Measurements from ENCODE around the gene CSRNP3. TPM values are rescaled to one million over a fixed set of nuclear protein-coding genes. Genes with fewer than 3 reads are reported as not detected.

The CSRNP3 gene
- total and polyA plus RNA-seq, 11 donors: 0.87 to 10.6 (median 4.4) TPM

GRCh38 chr2:165529130-165529529 lies 59.6 kb downstream of the CSRNP3 start:
- WGBS, 4 donors: 79 to 89% (median 89%) methylated on average over 3 of the region's 3 CpGs
- no peak for TF ChIP-seq POLR2A (IDR thresholded peaks at IDR 0.05)
- no peak for TF ChIP-seq CTCF (IDR thresholded peaks at IDR 0.05)
- Histone ChIP-seq H3K27me3 (no peaks in the 10 kb centered on the region), H3K36me3 (no peaks in the 10 kb centered on the region), H3K9me3 (peaks cover 0 to 7% (median 0%) of the 10 kb centered on the region in 12 donors), H3K4me3 (no peak overlapping the region), H3K27ac (no peak overlapping the region), H3K4me1 (no peaks in the 10 kb centered on the region)
- intact Hi-C loops (cut with DNase I): no loop called here
- ATAC-seq: no peak
- no peak for DNase-seq

GRCh38 chr2:165533331-165533730 lies 63.8 kb downstream of the CSRNP3 start:
- no peak for TF ChIP-seq CTCF (IDR thresholded peaks at IDR 0.05)
- TF ChIP-seq POLR2A (IDR thresholded peaks at IDR 0.05): no peak
- intact Hi-C loops (cut with DNase I): no loop called here
- Histone ChIP-seq H3K4me3 (no peak overlapping the region), H3K27ac (no peak overlapping the region), H3K36me3 (no peaks in the 10 kb centered on the region), H3K27me3 (no peaks in the 10 kb centered on the region), H3K4me1 (no peaks in the 10 kb centered on the region), H3K9me3 (peaks cover 0 to 5% (median 0%) of the 10 kb centered on the region in 12 donors)
- ATAC-seq (no peak), DNase-seq (no peak)
- 73 to 88% (median 79%) methylated on average over 1 of the region's 1 CpG for WGBS, 4 donors

- Histone ChIP-seq H3K27me3 (no peaks in the 10 kb centered on the region), H3K4me3 (no peak overlapping the region), H3K36me3 (no peaks in the 10 kb centered on the region), H3K4me1 (no peaks in the 10 kb centered on the region), H3K27ac (no peak overlapping the region), H3K9me3 (peaks cover 0 to 5% (median 0%) of the 10 kb centered on the region in 12 donors)
- intact Hi-C loops (cut with DNase I): no loop called here
- WGBS, 4 donors: 50 to 100% (median 80%) methylated on average over 2 of the region's 2 CpGs
- no peak for DNase-seq
- no peak for ATAC-seq
- TF ChIP-seq POLR2A (IDR thresholded peaks at IDR 0.05) (no peak), CTCF (IDR thresholded peaks at IDR 0.05) (no peak)
Measured at GRCh38 chr2:165535471-165535870, 66.0 kb downstream of the CSRNP3 start.

GRCh38 chr2:165536851-165537499 lies 67.5 kb downstream of the CSRNP3 start:
- TF ChIP-seq CTCF (IDR thresholded peaks at IDR 0.05): no peak
- TF ChIP-seq POLR2A (IDR thresholded peaks at IDR 0.05): no peak
- no peak overlapping the region for H3K4me3 ChIP-seq

More at GRCh38 chr2:165536851-165537499, 67.5 kb downstream of the CSRNP3 start:
- Histone ChIP-seq H3K9me3 (no peaks in the 10 kb centered on the region), H3K36me3 (no peaks in the 10 kb centered on the region), H3K4me1 (no peaks in the 10 kb centered on the region), H3K27ac (no peak overlapping the region), H3K27me3 (no peaks in the 10 kb centered on the region)
- no peak for ATAC-seq
- intact Hi-C loops (cut with DNase I): no loop called here
- no peak for DNase-seq
- WGBS, 4 donors: 47 to 51% (median 48%) methylated on average over 3 of the region's 3 CpGs

All from heart left ventricle (tissue), 16 donors.